T-helper 2 cell (primary cell): Measurements from ENCODE around the gene PNPLA8.
"Not testable (repeated sequence)": the region's sequence is repeated elsewhere in the genome, so short reads cannot be mapped to it uniquely, and the experiment has no call there.

Experiments
- DNase-seq, 5 experiments: peaks; one replicate each; pipeline versions ENCODE4 v3.0.0 to v3.0.0-alpha.2; 2012 to 2022

Gene PNPLA8

GRCh38 chr7:108467391-108467790 lies 58.5 kb downstream of the PNPLA8 start:
- DNase-seq = no peak

GRCh38 chr7:108466322-108466721 lies 59.6 kb downstream of the PNPLA8 start:
- DNase-seq = not testable (repeated sequence)

DNA sequence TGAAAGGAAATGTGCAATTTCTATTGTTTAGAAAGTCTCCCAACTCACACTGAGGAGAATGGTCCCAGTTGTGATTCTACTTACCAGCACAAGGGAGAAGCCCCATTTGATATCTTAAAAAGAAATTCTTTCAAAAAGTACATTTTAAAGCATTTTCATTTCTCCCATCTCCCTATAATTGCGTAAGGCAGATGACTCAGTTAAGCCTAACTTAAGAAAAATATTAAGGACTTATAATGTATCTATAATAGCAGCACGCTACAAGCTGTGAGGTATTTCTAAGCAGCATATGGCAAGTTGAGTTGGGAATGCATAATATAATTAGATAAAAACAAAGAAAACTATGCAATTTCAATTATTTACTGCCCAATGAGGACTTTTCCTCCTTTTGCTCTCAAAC lies 61.2 kb downstream of the PNPLA8 start:
- no peak for DNase-seq

- DNase-seq = no peak
Measured at GRCh38 chr7:108463613-108464012, 62.3 kb downstream of the PNPLA8 start.

GRCh38 chr7:108461840-108462239 lies 64.1 kb downstream of the PNPLA8 start:
- DNase-seq = no peak

DNA sequence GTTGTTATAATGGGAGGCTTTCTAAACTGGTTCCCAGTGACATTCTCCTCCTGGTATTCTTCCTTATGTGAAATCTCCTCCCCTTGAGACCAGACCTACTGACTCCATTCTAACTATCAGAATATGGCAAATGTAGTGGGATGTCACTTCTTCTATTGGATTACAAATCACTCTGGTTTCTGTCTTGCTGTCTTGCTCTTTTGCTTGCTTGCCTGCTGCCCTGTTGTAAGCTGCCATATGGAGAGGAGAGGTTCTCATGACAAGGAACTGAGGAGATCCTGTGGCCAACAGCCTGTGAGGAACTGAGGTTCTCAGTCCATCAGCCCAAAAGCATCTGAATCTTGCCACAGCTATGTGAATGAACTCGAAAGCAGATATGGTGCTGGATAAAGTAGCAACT lies 65.0 kb downstream of the PNPLA8 start:
- DNase-seq = no peak

DNA sequence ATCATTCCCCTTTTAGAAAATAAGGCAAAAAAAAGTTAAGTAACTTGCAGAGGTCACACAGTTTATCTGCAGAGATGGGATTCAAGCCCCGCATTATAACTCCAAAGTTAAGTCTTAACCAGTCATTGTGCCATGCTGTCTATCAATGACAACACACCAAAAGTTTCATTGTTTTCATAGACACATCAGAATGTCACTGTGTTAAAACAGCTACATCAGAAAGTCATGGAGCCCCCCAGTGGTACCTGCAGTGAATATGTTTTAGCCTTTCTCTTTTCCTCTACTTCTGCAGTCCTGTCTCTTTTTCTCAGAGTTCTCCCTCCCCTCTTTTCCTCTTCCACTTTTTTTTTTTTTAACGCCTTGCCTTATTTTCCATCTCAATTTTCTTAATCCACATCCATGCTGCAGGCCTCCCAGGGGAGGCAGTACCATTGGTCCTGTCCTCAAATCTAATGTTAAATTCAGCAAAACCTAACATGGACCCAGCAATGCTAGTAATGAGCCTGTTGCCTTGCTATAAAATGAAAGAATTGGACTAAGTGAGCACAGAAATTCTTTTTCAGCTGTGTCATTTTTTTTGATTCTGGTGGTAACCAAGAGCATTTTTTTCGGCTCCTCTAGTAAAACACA lies 65.9 kb downstream of the PNPLA8 start:
- DNase-seq = peak in 1 of 5 experiments; percentile 14

- DNase-seq = no peak
Measured at GRCh38 chr7:108457871-108458270, 68.1 kb downstream of the PNPLA8 start.

GRCh38 chr7:108456845-108457540 lies 68.9 kb downstream of the PNPLA8 start:
- DNase-seq = no peak

- peak in 1 of 5 experiments; percentile 53 for DNase-seq
Measured at GRCh38 chr7:108455998-108456677, 69.8 kb downstream of the PNPLA8 start, which contains the start of gene NRCAM. NRCAM (minus strand) TSS chr7:108456436; CDS start chr7:108240064, 216,372 bp downstream.

DNA sequence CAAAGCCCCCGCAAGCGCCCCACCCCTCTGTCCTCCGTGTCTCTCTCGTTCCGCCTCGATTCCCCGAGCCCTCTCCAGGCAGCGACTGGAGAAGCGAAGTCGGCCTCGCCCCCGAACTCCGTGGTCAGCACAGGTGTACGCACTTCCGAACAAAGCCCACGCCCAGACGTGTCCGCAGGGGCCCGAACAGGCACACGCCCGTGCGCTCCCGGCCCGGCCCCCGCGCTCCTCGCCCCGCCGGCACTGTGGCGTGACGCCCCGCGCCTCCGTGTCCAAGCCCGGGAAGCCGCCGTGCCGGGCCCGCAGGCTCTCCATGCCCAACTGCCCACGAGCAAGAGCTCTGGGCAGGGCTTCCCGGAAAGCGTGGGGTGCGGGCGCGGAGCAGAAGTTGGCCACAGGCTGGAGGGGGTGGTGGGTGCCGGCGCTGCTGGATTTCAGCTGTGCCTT lies 70.4 kb downstream of the PNPLA8 start:
- DNase-seq = peak in 1 of 5 experiments; percentile 2

- peak in 1 of 5 experiments; percentile 5 for DNase-seq
Measured at GRCh38 chr7:108454674-108455550, 71.0 kb downstream of the PNPLA8 start.

GRCh38 chr7:108454317-108454673 lies 71.6 kb downstream of the PNPLA8 start:
- no peak for DNase-seq

GRCh38 chr7:108453320-108453719 lies 72.6 kb downstream of the PNPLA8 start:
- no peak for DNase-seq

- peak in 1 of 5 experiments; percentile 20 for DNase-seq
Measured at GRCh38 chr7:108452707-108453106, 73.2 kb downstream of the PNPLA8 start.

GRCh38 chr7:108451296-108451848 lies 74.6 kb downstream of the PNPLA8 start:
- no peak for DNase-seq

GRCh38 chr7:108450160-108450559 lies 75.8 kb downstream of the PNPLA8 start:
- DNase-seq = no peak

DNA sequence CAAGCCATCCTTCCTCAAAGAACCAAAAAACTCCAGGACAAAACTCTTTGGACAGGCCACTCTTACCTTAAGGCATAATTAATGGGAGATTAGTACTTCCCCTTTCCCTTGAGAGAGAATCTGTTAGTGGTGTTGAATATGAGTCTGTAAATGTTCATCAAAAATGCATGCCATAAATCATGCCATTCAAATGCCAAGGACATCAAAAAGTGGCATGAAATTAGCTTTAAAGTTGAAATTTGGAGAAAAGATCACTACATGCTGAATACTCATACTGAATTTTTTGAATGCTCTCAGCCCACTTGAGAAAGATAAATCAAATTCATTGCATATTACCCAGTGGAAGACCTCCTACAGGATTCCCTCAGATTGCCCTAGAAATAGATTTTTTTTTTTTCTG lies 76.4 kb downstream of the PNPLA8 start:
- DNase-seq = no peak

- DNase-seq = no peak
Measured at GRCh38 chr7:108448584-108449505, 77.1 kb downstream of the PNPLA8 start.

DNA sequence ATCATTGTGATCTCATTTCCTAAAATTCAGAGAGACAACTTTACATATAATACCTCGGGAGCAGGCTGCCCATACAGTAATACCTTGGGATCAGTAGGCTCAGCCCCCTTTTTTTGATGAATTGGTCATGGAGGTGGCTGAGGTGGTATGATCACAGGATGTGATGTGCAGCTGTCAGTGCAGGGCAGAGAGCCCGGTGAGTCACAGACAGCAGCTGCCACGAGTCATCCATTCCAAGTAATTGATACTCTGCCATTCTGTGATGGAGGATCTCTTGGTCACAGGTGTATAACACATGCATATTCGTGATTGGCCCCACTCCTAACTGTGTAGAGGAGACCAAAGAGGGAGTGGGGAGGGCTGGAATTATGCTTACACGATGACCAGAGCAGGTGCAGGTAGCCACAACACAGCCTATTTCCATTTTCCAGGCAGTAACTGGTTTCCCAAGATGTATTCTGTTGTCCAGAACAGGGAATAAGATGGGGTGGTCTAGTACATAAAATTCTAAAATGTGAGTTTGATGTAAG lies 83.8 kb downstream of the PNPLA8 start:
- no peak for DNase-seq

GRCh38 chr7:108441392-108441955 lies 84.5 kb downstream of the PNPLA8 start:
- no peak for DNase-seq
